PC-3 (cell line): ENCODE measurements around the gene RPS10.

Experiments
- CTCF ChIP-seq: fragments of 300-600 bp; sonication (generic); conservative IDR thresholded peaks from 2 replicates; pipeline ENCODE4 v1.5.1; 2017; ENCODE audit warnings: antibody characterized with exemption, low read depth, mild to moderate bottlenecking, low read length
- EZH2 ChIP-seq: fragments of 300-600 bp; sonication (generic); IDR thresholded peaks from one replicate; pipeline ENCODE4 v1.6.1; 2017; ENCODE audit warnings: antibody characterized with exemption, mild to moderate bottlenecking, low read length; ENCODE audit not compliant: unreplicated experiment

- TF ChIP-seq CTCF = no peak
- no peak for TF ChIP-seq EZH2
Observed at GRCh38 chr6:34451192-34451591, 25.3 kb upstream of the RPS10 start.
